B cell (primary cell): Measurements from ENCODE around the gene ZNF333.

Experiments
- CTCF ChIP-seq: fragments of 200-600 bp; IDR thresholded peaks from one replicate; pipeline ENCODE4 v1.8.0; 2022; ENCODE audit warnings: antibody characterized with exemption, mild to moderate bottlenecking
- EZH2 ChIP-seq: IDR thresholded peaks from 2 replicates; pipeline ENCODE4 v1.6.1; 2012; ENCODE audit warnings: borderline replicate concordance, low read depth, mild to moderate bottlenecking, moderate library complexity, low read length; ENCODE audit not compliant: insufficient read depth, poor library complexity, severe bottlenecking

- TF ChIP-seq CTCF (no peak), EZH2 (no peak)
Measured at GRCh38 chr19:14733574-14733973, 43.7 kb downstream of the ZNF333 start.
